NCI-H748 (cell line): Measurements from ENCODE around the gene FIG4.
"Not testable (repeated sequence)": the region's sequence is repeated elsewhere in the genome, so short reads cannot be mapped to it uniquely, and the experiment has no call there.

Experiments used
- DNase-seq: peaks from one replicate; lab custom pipeline; 2025; ENCODE audit not compliant: unreplicated experiment; lab: John Stamatoyannopoulos, UW

FIG4 gene

GRCh38 chr6:109794201-109794923 is 103.3 kb downstream of the FIG4 start:
- peak; percentile 98 for DNase-seq

- DNase-seq = no peak
These were observed 105.0 kb downstream of the FIG4 start for GRCh38 chr6:109795994-109796555.

- peak; percentile 84 for DNase-seq
These were observed 108.0 kb downstream of the FIG4 start for GRCh38 chr6:109799129-109799528.

GRCh38 chr6:109799664-109800063 is 108.6 kb downstream of the FIG4 start:
- DNase-seq = peak; percentile 81

- DNase-seq = peak; percentile 34
These were observed 109.7 kb downstream of the FIG4 start for GRCh38 chr6:109800771-109801170.

- no peak for DNase-seq
These were observed 110.7 kb downstream of the FIG4 start for GRCh38 chr6:109801794-109802193.

- DNase-seq = no peak
These were observed 112.9 kb downstream of the FIG4 start for GRCh38 chr6:109804020-109804419.

- DNase-seq = no peak
These were observed 116.8 kb downstream of the FIG4 start for GRCh38 chr6:109807881-109808280.

- DNase-seq = no peak
These were observed 117.7 kb downstream of the FIG4 start for GRCh38 chr6:109808837-109809236.

GRCh38 chr6:109815054-109815453 is 124.0 kb downstream of the FIG4 start:
- DNase-seq = no peak

GRCh38 chr6:109816452-109817374 is 125.6 kb downstream of the FIG4 start:
- DNase-seq = peak; percentile 100

GRCh38 chr6:109820706-109821350 is 129.7 kb downstream of the FIG4 start:
- DNase-seq = no peak

- DNase-seq = no peak
These were observed 130.3 kb downstream of the FIG4 start for GRCh38 chr6:109821428-109821827.

- no peak for DNase-seq
These were observed 133.0 kb downstream of the FIG4 start for GRCh38 chr6:109824105-109824504.

GRCh38 chr6:109826551-109826950 is 135.5 kb downstream of the FIG4 start:
- DNase-seq = no peak

GRCh38 chr6:109831352-109831751 is 140.3 kb downstream of the FIG4 start:
- not testable (repeated sequence) for DNase-seq

- peak; percentile 28 for DNase-seq
These were observed 143.0 kb downstream of the FIG4 start for GRCh38 chr6:109834131-109834530.

GRCh38 chr6:109834595-109835437 is 143.7 kb downstream of the FIG4 start:
- DNase-seq = peak; percentile 72

- no peak for DNase-seq
These were observed 148.9 kb downstream of the FIG4 start for GRCh38 chr6:109840034-109840433.

- no peak for DNase-seq
These were observed 149.7 kb downstream of the FIG4 start for GRCh38 chr6:109840796-109841195.
